H9 (cell line): ENCODE measurements around the gene PWWP2B. TPM values are rescaled to one million over a fixed set of nuclear protein-coding genes. Genes with fewer than 3 reads are reported as not detected.

ENCODE experiments used
- DNase-seq: peaks from one replicate; pipeline ENCODE4 v3.0.0-alpha.2; 2017
- H2AFZ ChIP-seq: one replicate; pipeline ENCODE4 v1.6.1; 2013; ENCODE audit warnings: mild to moderate bottlenecking, low read length, control low read depth, moderate library complexity
- H2AK5ac ChIP-seq: 2 replicates; pipeline ENCODE4 v1.6.1; 2013; ENCODE audit warnings: low read length, control low read depth, mixed read lengths; ENCODE audit not compliant: insufficient read length
- H2BK120ac ChIP-seq: one replicate; pipeline ENCODE4 v1.6.1; 2013; ENCODE audit warnings: low read depth, mild to moderate bottlenecking, low read length, control low read depth, inconsistent platforms; ENCODE audit not compliant: poor library complexity, severe bottlenecking
- H2BK12ac ChIP-seq: 2 replicates; pipeline ENCODE4 v1.6.1; 2013; ENCODE audit warnings: low read length, control low read depth, mixed read lengths, low read depth; ENCODE audit not compliant: insufficient read length
- H2BK15ac ChIP-seq: 2 replicates; pipeline ENCODE4 v1.6.1; 2013; ENCODE audit warnings: low read depth, low read length, control low read depth
- H2BK20ac ChIP-seq: one replicate; pipeline ENCODE4 v1.6.1; 2013; ENCODE audit warnings: low read depth, mild to moderate bottlenecking, low read length, control low read depth, inconsistent platforms; ENCODE audit not compliant: poor library complexity, severe bottlenecking
- H2BK5ac ChIP-seq: 2 replicates; pipeline ENCODE4 v1.6.1; 2013; ENCODE audit warnings: low read length, control low read depth, mixed read lengths; ENCODE audit not compliant: insufficient read length
- H3K14ac ChIP-seq: 2 replicates; pipeline ENCODE4 v1.6.1; 2013; ENCODE audit warnings: low read length, control low read depth; ENCODE audit not compliant: insufficient read depth
- H3K18ac ChIP-seq: 2 replicates; pipeline ENCODE4 v1.6.1; 2013; ENCODE audit warnings: low read depth, mild to moderate bottlenecking, mixed read lengths, low read length, control low read depth; ENCODE audit not compliant: insufficient read length
- H3K23ac ChIP-seq: 2 replicates; pipeline ENCODE4 v1.6.1; 2013; ENCODE audit warnings: low read length, control low read depth, mixed read lengths, low read depth; ENCODE audit not compliant: insufficient read length
- H3K23me2 ChIP-seq: 2 replicates; pipeline ENCODE4 v1.6.1; 2013; ENCODE audit warnings: low read depth, mild to moderate bottlenecking, mixed read lengths, low read length, control low read depth; ENCODE audit not compliant: insufficient read length, poor library complexity, severe bottlenecking
- H3K27ac ChIP-seq: 2 replicates; pipeline ENCODE4 v1.5.1; 2013; ENCODE audit warnings: low read length, control low read depth, mixed read lengths, low read depth; ENCODE audit not compliant: insufficient read length
- H3K27me3 ChIP-seq: 2 replicates; pipeline ENCODE4 v1.6.1; 2013; ENCODE audit warnings: low read length, control low read depth, inconsistent platforms; ENCODE audit not compliant: insufficient read depth
- H3K4ac ChIP-seq: 2 replicates; pipeline ENCODE4 v1.6.1; 2013; ENCODE audit warnings: low read depth, mild to moderate bottlenecking, control low read depth, inconsistent platforms, low read length, moderate library complexity
- H3K4me1 ChIP-seq: 2 replicates; pipeline ENCODE4 v1.6.1; 2013; ENCODE audit warnings: low read length, control low read depth, inconsistent platforms; ENCODE audit not compliant: insufficient read depth
- H3K4me2 ChIP-seq: 2 replicates; pipeline ENCODE4 v1.6.1; 2013; ENCODE audit warnings: low read length, control low read depth, mixed read lengths; ENCODE audit not compliant: insufficient read length, insufficient read depth
- H3K56ac ChIP-seq: 2 replicates; pipeline ENCODE4 v1.6.1; 2013; ENCODE audit warnings: low read depth, mild to moderate bottlenecking, mixed read lengths, low read length, control low read depth; ENCODE audit not compliant: insufficient read length
- H3K79me1 ChIP-seq: 2 replicates; pipeline ENCODE4 v1.6.1; 2013; ENCODE audit warnings: low read depth, mild to moderate bottlenecking, moderate library complexity, low read length, control low read depth, inconsistent platforms; ENCODE audit not compliant: insufficient read depth, poor library complexity, severe bottlenecking
- H3K79me2 ChIP-seq: 2 replicates; pipeline ENCODE4 v1.6.1; 2013; ENCODE audit warnings: low read length, control low read depth, inconsistent platforms; ENCODE audit not compliant: insufficient read depth
- H3K9ac ChIP-seq: 2 replicates; pipeline ENCODE4 v1.6.1; 2013; ENCODE audit warnings: low read length, control low read depth, mixed read lengths; ENCODE audit not compliant: insufficient read length; ENCODE audit errors: extremely low read depth
- H3K9me3 ChIP-seq: one replicate; pipeline ENCODE4 v1.6.1; 2013; ENCODE audit warnings: low read depth, low read length, inconsistent platforms; ENCODE audit not compliant: control insufficient read depth
- H3T11ph ChIP-seq: one replicate; pipeline ENCODE4 v1.6.1; 2013; ENCODE audit warnings: mild to moderate bottlenecking, low read length, control low read depth, inconsistent platforms
- H4K20me1 ChIP-seq: one replicate; pipeline ENCODE4 v1.6.1; 2013; ENCODE audit not compliant: control insufficient read depth, insufficient read length, insufficient read depth
- H4K5ac ChIP-seq: 2 replicates; pipeline ENCODE4 v1.6.1; 2013; ENCODE audit warnings: low read depth, mild to moderate bottlenecking, mixed read lengths, low read length, control low read depth; ENCODE audit not compliant: insufficient read length
- H4K8ac ChIP-seq: replicated peaks from 2 replicates; pipeline ENCODE4 v1.6.1; 2013; ENCODE audit warnings: low read length, control low read depth, mixed read lengths, low read depth; ENCODE audit not compliant: insufficient read length
- H4K91ac ChIP-seq: 2 replicates; pipeline ENCODE4 v1.6.1; 2013; ENCODE audit warnings: low read depth, mild to moderate bottlenecking, moderate library complexity, mixed read lengths, low read length, control low read depth; ENCODE audit not compliant: insufficient read length
- H3K27ac Mint-ChIP-seq, 3 experiments: 2 replicates in 2 of 3; 3 replicates in 1 of 3; pipeline ENCODE4 v1.8.0; 2020 to 2021; ENCODE audit warnings: mixed read lengths in 3 of 3, mild to moderate bottlenecking in 1 of 3, moderate library complexity in 1 of 3
- H3K27me3 Mint-ChIP-seq: 2 replicates; pipeline ENCODE4 v1.8.0; 2021; ENCODE audit warnings: low read depth, mild to moderate bottlenecking, moderate library complexity, mixed read lengths
- H3K36me3 Mint-ChIP-seq, 3 experiments: 2 replicates in 2 of 3; 3 replicates in 1 of 3; pipeline ENCODE4 v1.8.0; 2020 to 2021; ENCODE audit warnings: low read depth in 3 of 3, mixed read lengths in 3 of 3; ENCODE audit not compliant: insufficient read depth in 1 of 3
- H3K4me1 Mint-ChIP-seq, 2 experiments: 2 replicates each; pipeline ENCODE4 v1.8.0; 2020; ENCODE audit warnings: mixed read lengths in 2 of 2
- H3K4me3 Mint-ChIP-seq, 2 experiments: 2 replicates in 1 of 2; 3 replicates in 1 of 2; pipeline ENCODE4 v1.8.0; 2020 to 2021; ENCODE audit warnings: mild to moderate bottlenecking in 2 of 2, mixed read lengths in 2 of 2, moderate library complexity in 1 of 2
- H3K9me3 Mint-ChIP-seq, 2 experiments: 2 replicates in 1 of 2; 3 replicates in 1 of 2; pipeline ENCODE4 v1.8.0; 2020; ENCODE audit warnings: mild to moderate bottlenecking in 2 of 2, mixed read lengths in 2 of 2, moderate library complexity in 1 of 2
- WGBS: extraction: QIAGEN DNeasy Blood & Tissue Kit; methylation state at CpG from one replicate; pipeline ENCODE4 v1.1.7; 2013; ENCODE audit warnings: missing lambda C conversion rate, low lambda C conversion rate, mixed read lengths; ENCODE audit not compliant: insufficient read length; ENCODE audit errors: extremely low coverage; 5-methylcytosine and 5-hydroxymethylcytosine counted together
- total RNA-seq: library from RNA; stranded (reverse); gene quantifications from 2 replicates; pipeline ENCODE4 v1.2.1, GENCODE V29; 2021
- TF ChIP-seq, protein P1 (sequence below): fragments of 200-600 bp; sonication (generic); conservative IDR thresholded peaks from 3 replicates; pipeline ENCODE4 v1.8.0; 2021; ENCODE audit warnings: antibody characterized with exemption, mild to moderate bottlenecking

The PWWP2B gene
- total RNA-seq, 1 experiment from 2014 or later, result 10.0 TPM

DNA sequence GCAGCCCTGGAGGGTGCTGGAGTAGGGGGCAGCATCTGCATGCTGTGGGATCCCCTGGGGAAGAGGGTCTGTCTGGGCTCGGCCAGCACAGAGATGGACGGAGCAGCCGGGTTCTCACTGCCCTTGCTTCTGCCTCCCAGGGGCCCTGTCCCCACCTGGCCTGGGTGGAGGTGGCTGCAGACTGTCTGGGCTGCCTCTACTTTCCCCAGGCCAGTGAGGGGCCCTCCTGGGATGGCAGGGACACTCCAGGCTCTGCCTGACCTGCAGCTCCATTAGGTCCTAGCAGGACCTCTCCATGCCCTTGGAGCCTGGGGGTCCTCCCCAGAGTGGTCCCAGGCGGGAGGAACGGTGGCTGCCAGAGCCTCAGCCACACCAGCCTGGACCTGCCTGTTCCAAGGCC, 63.7 kb downstream of the PWWP2B start:
- H3K79me2 ChIP-seq, result no peaks in the 10 kb centered on the region
- H3K27me3 ChIP-seq, result no peaks in the 10 kb centered on the region
- Mint-ChIP-seq H3K27ac (no peak overlapping the region), H3K9me3 (no peaks in the 10 kb centered on the region), H3K4me3 (no peak overlapping the region), H3K4me1 (peaks cover 0 to 3% of the 10 kb centered on the region in 2 experiments; a peak in 1 of 4 replicates), H3K27me3 (peaks cover 9% of the 10 kb centered on the region), H3K36me3 (no peaks in the 10 kb centered on the region)
- no peak overlapping the region for H3K9ac ChIP-seq
- no peak overlapping the region for H3K27ac ChIP-seq
- no peak overlapping the region for H3K56ac ChIP-seq
- H2BK15ac ChIP-seq, result no peak overlapping the region
- no peak overlapping the region for H3K18ac ChIP-seq
- no peak overlapping the region for H4K5ac ChIP-seq
- no peaks in the 10 kb centered on the region for H4K20me1 ChIP-seq
- no peaks in the 10 kb centered on the region for H3K79me1 ChIP-seq
- H4K91ac ChIP-seq, result no peak overlapping the region
- no peak overlapping the region for H4K8ac ChIP-seq
- H2AFZ ChIP-seq, result no peak overlapping the region
- H3K23me2 ChIP-seq, result no peaks in the 10 kb centered on the region
- H2BK20ac ChIP-seq, result no peak overlapping the region
- no peak overlapping the region for H3K4me2 ChIP-seq
- no peak overlapping the region for H2BK5ac ChIP-seq
- no CpG with 5 or more reads among the region's 5 CpGs for WGBS
- H2BK12ac ChIP-seq, result no peak overlapping the region
- H3K23ac ChIP-seq, result no peak overlapping the region
- no peaks in the 10 kb centered on the region for H3K9me3 ChIP-seq
- H3T11ph ChIP-seq, result no peak overlapping the region
- H3K14ac ChIP-seq, result no peak overlapping the region
- no peak overlapping the region for H2BK120ac ChIP-seq
- no peak for DNase-seq
- H3K4ac ChIP-seq, result no peak overlapping the region
- TF ChIP-seq, protein P1, sequence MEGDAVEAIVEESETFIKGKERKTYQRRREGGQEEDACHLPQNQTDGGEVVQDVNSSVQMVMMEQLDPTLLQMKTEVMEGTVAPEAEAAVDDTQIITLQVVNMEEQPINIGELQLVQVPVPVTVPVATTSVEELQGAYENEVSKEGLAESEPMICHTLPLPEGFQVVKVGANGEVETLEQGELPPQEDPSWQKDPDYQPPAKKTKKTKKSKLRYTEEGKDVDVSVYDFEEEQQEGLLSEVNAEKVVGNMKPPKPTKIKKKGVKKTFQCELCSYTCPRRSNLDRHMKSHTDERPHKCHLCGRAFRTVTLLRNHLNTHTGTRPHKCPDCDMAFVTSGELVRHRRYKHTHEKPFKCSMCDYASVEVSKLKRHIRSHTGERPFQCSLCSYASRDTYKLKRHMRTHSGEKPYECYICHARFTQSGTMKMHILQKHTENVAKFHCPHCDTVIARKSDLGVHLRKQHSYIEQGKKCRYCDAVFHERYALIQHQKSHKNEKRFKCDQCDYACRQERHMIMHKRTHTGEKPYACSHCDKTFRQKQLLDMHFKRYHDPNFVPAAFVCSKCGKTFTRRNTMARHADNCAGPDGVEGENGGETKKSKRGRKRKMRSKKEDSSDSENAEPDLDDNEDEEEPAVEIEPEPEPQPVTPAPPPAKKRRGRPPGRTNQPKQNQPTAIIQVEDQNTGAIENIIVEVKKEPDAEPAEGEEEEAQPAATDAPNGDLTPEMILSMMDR, result no peak
- H3K4me1 ChIP-seq, result no peaks in the 10 kb centered on the region
- no peak overlapping the region for H2AK5ac ChIP-seq
